ENCODE data around the gene MRPS15. TPM values are rescaled to one million over a fixed set of nuclear protein-coding genes. Genes with fewer than 3 reads are reported as not detected.

Gene MRPS15
- polyA plus RNA-seq, 2 donors: 106 to 143 TPM

DNA sequence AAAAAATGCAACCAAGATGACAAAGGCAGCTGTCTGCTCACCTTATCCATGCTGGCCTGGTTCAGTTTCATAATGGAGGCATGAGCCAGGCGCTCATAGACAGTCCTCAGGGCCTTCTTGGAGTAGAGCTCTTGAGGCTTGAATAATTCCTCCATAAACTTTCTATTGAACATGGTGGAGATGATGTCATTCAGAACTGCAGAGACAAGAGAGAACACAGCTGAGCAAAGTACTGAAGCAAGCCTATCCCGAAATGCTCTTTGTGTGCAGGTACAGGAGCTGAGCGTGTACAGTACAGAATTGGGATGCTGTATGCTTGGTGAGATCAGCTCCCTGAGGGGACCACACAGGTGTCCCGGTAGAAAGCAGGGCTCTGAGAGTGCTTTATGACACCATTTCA, 25.5 kb downstream of the MRPS15 start:
- H3K36me3 ChIP-seq (ENCODE audit: control insufficient read depth in 2 of 2, insufficient read depth in 2 of 2, low read length in 1 of 2): peaks cover 0 to 3% of the 10 kb centered on the region in 2 donors
- H3K27ac ChIP-seq (ENCODE audit: low read depth in 2 of 2, low read length in 1 of 2): no peak overlapping the region
- H3K27me3 ChIP-seq (ENCODE audit: control insufficient read depth in 1 of 2, insufficient read depth in 2 of 2, low read length in 2 of 2): no peaks in the 10 kb centered on the region
- no peaks in the 10 kb centered on the region for H3K9me3 ChIP-seq (ENCODE audit: control insufficient read depth in 2 of 2, insufficient read depth in 1 of 2, low read depth in 1 of 2, low read length in 1 of 2)
- H3K4me1 ChIP-seq (ENCODE audit: control insufficient read depth in 2 of 2, insufficient read depth in 2 of 2, low read length in 1 of 2): no peaks in the 10 kb centered on the region
- H3K4me3 ChIP-seq (ENCODE audit: low read depth in 1 of 2, low read length in 2 of 2): no peak overlapping the region
- WGBS, 2 donors: 86 to 94% methylated on average over 4 of the region's 4 CpGs

DNA sequence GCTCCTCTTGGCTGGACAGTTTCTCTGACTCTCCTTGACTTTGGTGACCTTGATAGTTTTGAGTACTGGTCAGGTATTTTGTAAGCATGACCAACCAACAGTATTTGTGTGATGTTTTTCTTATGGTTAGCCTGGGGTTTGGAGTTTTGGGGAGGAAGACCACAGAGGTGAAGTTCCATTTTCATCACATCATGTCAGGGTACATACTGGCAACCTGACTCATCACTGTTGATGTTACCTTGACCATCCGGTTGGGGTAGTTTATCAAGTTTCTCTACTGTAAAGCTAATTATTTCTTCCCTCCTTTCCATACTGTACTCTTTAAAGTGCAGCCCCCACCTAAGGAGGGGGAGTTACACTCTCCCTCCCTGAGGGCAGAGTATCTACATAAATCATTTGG, 27.4 kb downstream of the MRPS15 start:
- H3K27me3 ChIP-seq (ENCODE audit: control insufficient read depth in 1 of 2, insufficient read depth in 2 of 2, low read length in 2 of 2): no peaks in the 10 kb centered on the region
- WGBS, 2 donors: 51 to 62% methylated on average over 1 of the region's 1 CpG
- H3K9me3 ChIP-seq (ENCODE audit: control insufficient read depth in 2 of 2, insufficient read depth in 1 of 2, low read depth in 1 of 2, low read length in 1 of 2): no peaks in the 10 kb centered on the region
- H3K36me3 ChIP-seq (ENCODE audit: control insufficient read depth in 2 of 2, insufficient read depth in 2 of 2, low read length in 1 of 2): peaks cover 0 to 3% of the 10 kb centered on the region in 2 donors
- no peaks in the 10 kb centered on the region for H3K4me1 ChIP-seq (ENCODE audit: control insufficient read depth in 2 of 2, insufficient read depth in 2 of 2, low read length in 1 of 2)
- no peak overlapping the region for H3K4me3 ChIP-seq (ENCODE audit: low read depth in 1 of 2, low read length in 2 of 2)
- peak overlapping the region; percentile 12 to 62 for H3K27ac ChIP-seq (ENCODE audit: low read depth in 2 of 2, low read length in 1 of 2)

DNA sequence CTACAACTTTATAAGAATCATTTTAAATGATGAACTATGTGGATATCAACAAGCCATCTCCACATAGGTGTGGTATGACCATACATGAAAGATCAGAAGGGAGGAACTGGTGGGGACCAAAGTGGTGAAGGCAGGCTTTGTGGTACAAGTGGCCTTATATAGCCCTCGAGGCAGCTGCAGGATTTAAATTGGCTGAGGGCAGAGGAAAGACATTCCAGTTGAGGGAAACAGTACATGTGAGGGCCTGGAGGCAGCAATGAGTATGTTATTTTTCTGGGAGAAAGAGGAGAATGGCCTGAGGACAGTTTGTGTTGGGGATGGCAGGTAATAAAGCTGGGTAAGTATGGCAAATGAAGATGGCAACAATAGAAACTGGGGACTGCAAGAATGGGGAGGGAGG, 31.1 kb downstream of the MRPS15 start:
- H3K36me3 ChIP-seq (ENCODE audit: control insufficient read depth in 2 of 2, insufficient read depth in 2 of 2, low read length in 1 of 2): peaks cover 0 to 3% of the 10 kb centered on the region in 2 donors
- H3K27me3 ChIP-seq (ENCODE audit: control insufficient read depth in 1 of 2, insufficient read depth in 2 of 2, low read length in 2 of 2): no peaks in the 10 kb centered on the region
- no peaks in the 10 kb centered on the region for H3K9me3 ChIP-seq (ENCODE audit: control insufficient read depth in 2 of 2, insufficient read depth in 1 of 2, low read depth in 1 of 2, low read length in 1 of 2)
- H3K4me1 ChIP-seq (ENCODE audit: control insufficient read depth in 2 of 2, insufficient read depth in 2 of 2, low read length in 1 of 2): no peaks in the 10 kb centered on the region
- no peak overlapping the region for H3K4me3 ChIP-seq (ENCODE audit: low read depth in 1 of 2, low read length in 2 of 2)
- H3K27ac ChIP-seq (ENCODE audit: low read depth in 2 of 2, low read length in 1 of 2): no peak overlapping the region
- 37 to 56% methylated on average over 1 of the region's 1 CpG for WGBS, 2 donors

DNA sequence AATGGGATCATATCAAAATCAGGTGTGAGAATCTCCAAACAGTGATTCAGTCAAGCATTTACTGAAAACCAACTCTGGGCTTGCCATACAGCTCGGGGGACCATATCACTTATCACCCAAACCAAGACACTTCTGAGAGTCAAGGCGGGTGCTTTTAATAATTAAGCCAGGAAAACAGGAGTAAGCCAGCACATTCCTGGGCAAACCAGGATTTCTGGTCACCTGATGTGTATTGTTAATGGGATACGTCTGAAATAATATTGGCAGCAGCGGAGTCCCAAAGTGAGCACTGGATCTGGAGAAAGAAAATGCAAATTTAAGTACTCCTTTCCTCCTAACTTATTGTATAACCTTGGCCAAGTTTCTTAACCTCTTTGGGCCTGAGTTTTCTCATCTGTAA, 31.6 kb downstream of the MRPS15 start:
- Histone ChIP-seq H3K9me3 (ENCODE audit: control insufficient read depth in 2 of 2, insufficient read depth in 1 of 2, low read depth in 1 of 2, low read length in 1 of 2) (no peaks in the 10 kb centered on the region), H3K4me1 (ENCODE audit: control insufficient read depth in 2 of 2, insufficient read depth in 2 of 2, low read length in 1 of 2) (no peaks in the 10 kb centered on the region), H3K27me3 (ENCODE audit: control insufficient read depth in 1 of 2, insufficient read depth in 2 of 2, low read length in 2 of 2) (no peaks in the 10 kb centered on the region), H3K36me3 (ENCODE audit: control insufficient read depth in 2 of 2, insufficient read depth in 2 of 2, low read length in 1 of 2) (peaks cover 0 to 3% of the 10 kb centered on the region in 2 donors), H3K27ac (ENCODE audit: low read depth in 2 of 2, low read length in 1 of 2) (no peak overlapping the region), H3K4me3 (ENCODE audit: low read depth in 1 of 2, low read length in 2 of 2) (no peak overlapping the region)
- WGBS, 2 donors: 66 to 68% methylated on average over 4 of the region's 4 CpGs

DNA sequence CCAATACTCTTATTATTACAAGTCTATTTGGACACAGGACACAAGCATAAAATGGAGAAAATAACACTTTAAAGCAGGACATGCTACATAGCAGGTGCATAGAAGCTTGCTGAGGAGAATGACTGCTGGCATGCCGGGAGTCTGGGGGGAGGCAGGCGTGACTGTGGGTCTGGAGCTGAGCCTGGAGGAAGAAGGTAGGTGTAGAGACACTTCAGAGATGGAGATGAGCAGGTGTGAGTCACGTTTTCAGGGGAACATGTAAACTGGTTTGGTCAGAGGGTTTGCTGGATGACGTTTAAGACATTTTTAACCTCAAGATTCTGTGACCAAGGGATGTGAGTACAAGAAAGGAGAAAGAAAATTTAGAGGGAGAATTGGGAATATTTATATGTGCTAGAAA, 38.4 kb downstream of the MRPS15 start:
- peaks cover 0 to 3% of the 10 kb centered on the region in 2 donors for H3K4me1 ChIP-seq (ENCODE audit: control insufficient read depth in 2 of 2, insufficient read depth in 2 of 2, low read length in 1 of 2)
- H3K9me3 ChIP-seq (ENCODE audit: control insufficient read depth in 2 of 2, insufficient read depth in 1 of 2, low read depth in 1 of 2, low read length in 1 of 2): no peaks in the 10 kb centered on the region
- H3K27me3 ChIP-seq (ENCODE audit: control insufficient read depth in 1 of 2, insufficient read depth in 2 of 2, low read length in 2 of 2): no peaks in the 10 kb centered on the region
- 54 to 56% methylated on average over 4 of the region's 4 CpGs for WGBS, 2 donors
- H3K27ac ChIP-seq (ENCODE audit: low read depth in 2 of 2, low read length in 1 of 2): no peak overlapping the region
- H3K4me3 ChIP-seq (ENCODE audit: low read depth in 1 of 2, low read length in 2 of 2): no peak overlapping the region
- no peaks in the 10 kb centered on the region for H3K36me3 ChIP-seq (ENCODE audit: control insufficient read depth in 2 of 2, insufficient read depth in 2 of 2, low read length in 1 of 2)

DNA sequence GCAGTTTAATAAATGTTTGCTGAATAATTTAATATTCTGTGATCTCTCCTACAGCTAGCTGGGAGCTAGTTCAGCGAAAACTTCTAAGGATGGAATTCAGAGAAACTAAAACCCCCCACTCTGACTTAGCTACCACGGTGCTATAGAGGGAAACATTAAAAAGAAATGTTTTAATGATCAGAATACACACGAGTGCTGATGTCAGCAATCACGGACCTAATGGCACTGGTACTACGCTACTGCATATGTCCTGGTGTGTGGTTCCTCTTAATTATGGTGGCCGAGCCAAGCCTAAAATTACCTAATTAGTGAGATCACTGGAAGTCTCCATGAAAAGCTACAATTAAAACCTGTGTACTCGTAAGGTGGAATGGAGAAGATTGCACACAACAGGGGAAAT, 42.5 kb downstream of the MRPS15 start:
- no peaks in the 10 kb centered on the region for H3K36me3 ChIP-seq (ENCODE audit: control insufficient read depth in 2 of 2, insufficient read depth in 2 of 2, low read length in 1 of 2)
- no peaks in the 10 kb centered on the region for H3K27me3 ChIP-seq (ENCODE audit: control insufficient read depth in 1 of 2, insufficient read depth in 2 of 2, low read length in 2 of 2)
- no peak overlapping the region for H3K27ac ChIP-seq (ENCODE audit: low read depth in 2 of 2, low read length in 1 of 2)
- 84 to 85% methylated on average over 7 of the region's 7 CpGs for WGBS, 2 donors
- no peaks in the 10 kb centered on the region for H3K9me3 ChIP-seq (ENCODE audit: control insufficient read depth in 2 of 2, insufficient read depth in 1 of 2, low read depth in 1 of 2, low read length in 1 of 2)
- H3K4me3 ChIP-seq (ENCODE audit: low read depth in 1 of 2, low read length in 2 of 2): no peak overlapping the region
- H3K4me1 ChIP-seq (ENCODE audit: control insufficient read depth in 2 of 2, insufficient read depth in 2 of 2, low read length in 1 of 2): peaks cover 0 to 3% of the 10 kb centered on the region in 2 donors

DNA sequence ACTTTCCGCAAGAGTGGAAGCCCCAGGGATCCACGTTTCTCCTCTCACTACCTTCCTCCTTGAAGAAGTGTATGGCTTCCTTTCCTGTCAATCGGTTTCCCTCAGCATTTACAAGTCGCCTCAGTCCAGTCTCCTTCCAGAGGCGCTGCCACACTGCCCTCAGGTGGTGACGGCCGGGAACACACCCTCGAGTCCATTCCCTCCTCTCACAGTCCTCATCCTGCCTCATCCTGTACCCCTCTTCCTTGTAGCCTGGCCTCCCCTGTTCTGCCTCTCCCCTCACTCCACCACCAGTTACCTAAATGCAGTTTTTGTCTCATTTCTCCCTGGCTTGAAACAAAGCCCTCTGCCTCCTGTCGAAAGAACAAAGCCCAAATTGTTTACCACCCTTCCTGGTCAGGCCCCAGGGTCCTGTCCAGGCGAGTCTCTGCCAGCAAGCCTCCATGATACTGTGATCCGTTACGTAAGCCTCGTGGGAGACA, 43.3 kb downstream of the MRPS15 start:
- H3K4me1 ChIP-seq (ENCODE audit: control insufficient read depth in 2 of 2, insufficient read depth in 2 of 2, low read length in 1 of 2): no peaks in the 10 kb centered on the region
- 14 to 16% methylated on average over 13 of the region's 13 CpGs for WGBS, 2 donors
- H3K27ac ChIP-seq (ENCODE audit: low read depth in 2 of 2, low read length in 1 of 2): no peak overlapping the region
- H3K36me3 ChIP-seq (ENCODE audit: control insufficient read depth in 2 of 2, insufficient read depth in 2 of 2, low read length in 1 of 2): no peaks in the 10 kb centered on the region
- H3K4me3 ChIP-seq (ENCODE audit: low read depth in 1 of 2, low read length in 2 of 2): no peak overlapping the region
- H3K9me3 ChIP-seq (ENCODE audit: control insufficient read depth in 2 of 2, insufficient read depth in 1 of 2, low read depth in 1 of 2, low read length in 1 of 2): no peaks in the 10 kb centered on the region
- H3K27me3 ChIP-seq (ENCODE audit: control insufficient read depth in 1 of 2, insufficient read depth in 2 of 2, low read length in 2 of 2): no peaks in the 10 kb centered on the region

DNA sequence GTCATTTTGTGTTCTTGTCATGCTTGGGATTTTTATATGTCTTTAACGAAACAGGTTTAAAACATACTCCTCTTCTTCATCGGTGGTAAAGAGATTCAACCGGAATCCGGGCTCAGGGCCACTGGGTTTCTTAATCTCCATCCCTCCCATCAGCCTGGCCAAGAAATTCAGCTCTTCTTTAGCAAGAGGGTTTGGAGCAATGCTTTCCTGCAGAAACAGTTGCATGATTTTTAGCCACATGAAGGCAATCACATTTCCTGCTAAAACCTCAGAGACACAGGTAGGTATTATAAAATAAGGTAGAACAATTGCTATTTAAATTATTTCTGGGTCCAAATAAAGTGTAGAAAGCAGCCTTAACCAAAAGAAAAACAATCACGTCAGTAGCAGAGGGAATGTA, 43.8 kb downstream of the MRPS15 start:
- no peak overlapping the region for H3K27ac ChIP-seq (ENCODE audit: low read depth in 2 of 2, low read length in 1 of 2)
- H3K4me1 ChIP-seq (ENCODE audit: control insufficient read depth in 2 of 2, insufficient read depth in 2 of 2, low read length in 1 of 2): no peaks in the 10 kb centered on the region
- H3K36me3 ChIP-seq (ENCODE audit: control insufficient read depth in 2 of 2, insufficient read depth in 2 of 2, low read length in 1 of 2): no peaks in the 10 kb centered on the region
- H3K27me3 ChIP-seq (ENCODE audit: control insufficient read depth in 1 of 2, insufficient read depth in 2 of 2, low read length in 2 of 2): no peaks in the 10 kb centered on the region
- no peak overlapping the region for H3K4me3 ChIP-seq (ENCODE audit: low read depth in 1 of 2, low read length in 2 of 2)
- WGBS, 2 donors: 42 to 48% methylated on average over 5 of the region's 5 CpGs
- H3K9me3 ChIP-seq (ENCODE audit: control insufficient read depth in 2 of 2, insufficient read depth in 1 of 2, low read depth in 1 of 2, low read length in 1 of 2): no peaks in the 10 kb centered on the region

DNA sequence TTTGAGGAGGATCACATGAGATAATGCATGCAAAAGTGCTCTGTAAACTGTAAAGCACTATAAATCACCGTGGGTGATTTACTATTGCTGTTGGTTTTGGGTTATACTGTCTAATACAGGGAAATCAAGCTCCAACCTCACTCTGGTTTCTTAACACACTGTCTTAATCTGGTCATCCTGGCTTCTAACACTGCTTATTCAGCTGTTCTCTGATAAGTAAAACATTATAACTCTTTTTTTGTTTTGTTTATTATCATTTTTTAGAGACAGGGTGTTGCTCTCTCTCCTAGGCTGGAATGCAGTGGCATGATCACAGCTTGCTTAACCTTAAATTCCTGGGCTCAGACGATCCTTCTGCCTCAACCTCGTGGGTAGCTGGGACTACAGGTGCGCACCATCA, 44.6 kb downstream of the MRPS15 start:
- 81 to 92% methylated on average over 4 of the region's 4 CpGs for WGBS, 2 donors
- Histone ChIP-seq H3K4me1 (ENCODE audit: control insufficient read depth in 2 of 2, insufficient read depth in 2 of 2, low read length in 1 of 2) (no peaks in the 10 kb centered on the region), H3K36me3 (ENCODE audit: control insufficient read depth in 2 of 2, insufficient read depth in 2 of 2, low read length in 1 of 2) (no peaks in the 10 kb centered on the region)

DNA sequence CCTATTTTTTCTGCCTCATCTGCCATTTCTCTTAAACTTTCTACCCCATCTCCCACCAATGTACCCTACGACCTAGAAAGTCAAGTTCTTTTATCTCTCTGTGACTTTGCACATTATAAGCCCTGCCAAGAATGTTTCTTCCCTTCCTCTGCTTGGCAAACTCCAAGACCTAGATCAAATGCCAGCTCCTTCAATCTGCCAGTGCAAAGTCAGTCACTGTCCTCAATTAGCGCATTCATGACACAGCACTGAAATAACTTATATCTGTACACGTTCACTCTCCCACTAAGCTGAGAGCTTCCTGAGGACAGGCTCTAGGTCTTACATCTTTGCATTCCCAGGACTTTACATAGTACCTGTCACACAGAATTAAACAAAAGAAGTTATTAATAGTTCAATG, 45.0 kb downstream of the MRPS15 start:
- no peaks in the 10 kb centered on the region for H3K36me3 ChIP-seq (ENCODE audit: control insufficient read depth in 2 of 2, insufficient read depth in 2 of 2, low read length in 1 of 2)
- H3K27me3 ChIP-seq (ENCODE audit: control insufficient read depth in 1 of 2, insufficient read depth in 2 of 2, low read length in 2 of 2): no peaks in the 10 kb centered on the region
- no peak overlapping the region for H3K27ac ChIP-seq (ENCODE audit: low read depth in 2 of 2, low read length in 1 of 2)
- whole genome bisulfite sequencing, 2 donors: 87 to 89% methylated on average over 3 of the region's 3 CpGs
- H3K4me1 ChIP-seq (ENCODE audit: control insufficient read depth in 2 of 2, insufficient read depth in 2 of 2, low read length in 1 of 2): no peaks in the 10 kb centered on the region
- no peak overlapping the region for H3K4me3 ChIP-seq (ENCODE audit: low read depth in 1 of 2, low read length in 2 of 2)
- no peaks in the 10 kb centered on the region for H3K9me3 ChIP-seq (ENCODE audit: control insufficient read depth in 2 of 2, insufficient read depth in 1 of 2, low read depth in 1 of 2, low read length in 1 of 2)

More for the DNA sequence above, 44.6 kb downstream of the MRPS15 start:
- H3K27ac ChIP-seq (ENCODE audit: low read depth in 2 of 2, low read length in 1 of 2): no peak overlapping the region
- H3K27me3 ChIP-seq (ENCODE audit: control insufficient read depth in 1 of 2, insufficient read depth in 2 of 2, low read length in 2 of 2): no peaks in the 10 kb centered on the region
- no peak overlapping the region for H3K4me3 ChIP-seq (ENCODE audit: low read depth in 1 of 2, low read length in 2 of 2)
- no peaks in the 10 kb centered on the region for H3K9me3 ChIP-seq (ENCODE audit: control insufficient read depth in 2 of 2, insufficient read depth in 1 of 2, low read depth in 1 of 2, low read length in 1 of 2)
